HepG2 (cell line): ENCODE results near the gene SLC38A4.

Experiments used
- EEA1 ChIP-seq: sonication (generic); formaldehyde crosslinking; IDR thresholded peaks from 2 replicates; pipeline ENCODE4 v1.5.1; 2020; ENCODE audit warnings: mild to moderate bottlenecking, missing genetic modification reagents, borderline replicate concordance
- MAX ChIP-seq: IDR thresholded peaks from 2 replicates; pipeline ENCODE4 v1.6.1; 2012; ENCODE audit warnings: inconsistent platforms
- MLXIP ChIP-seq: sonication (generic); formaldehyde crosslinking; IDR thresholded peaks from 2 replicates; pipeline ENCODE4 v1.9.0; 2021; ENCODE audit warnings: missing genetic modification reagents, borderline replicate concordance
- MTA1 ChIP-seq: sonication (generic); formaldehyde crosslinking; IDR thresholded peaks from 2 replicates; pipeline ENCODE4 v1.4.0; 2020; ENCODE audit warnings: missing genetic modification reagents, mild to moderate bottlenecking, borderline replicate concordance
- THYN1 ChIP-seq: sonication (generic); formaldehyde crosslinking; IDR thresholded peaks from 2 replicates; pipeline ENCODE4 v1.8.1; 2023; ENCODE audit warnings: low read depth, mild to moderate bottlenecking, moderate library complexity, missing genetic modification reagents, borderline replicate concordance
- TF ChIP-seq, protein P1 (sequence below): sonication (generic); formaldehyde crosslinking; IDR thresholded peaks from 2 replicates; pipeline ENCODE4 v1.5.0; 2020; ENCODE audit warnings: mild to moderate bottlenecking, missing genetic modification reagents, moderate library complexity

GRCh38 chr12:46808955-46809697 lies 16.7 kb downstream of the SLC38A4 start:
- TF ChIP-seq EEA1 = no peak
- TF ChIP-seq MLXIP = no peak
- TF ChIP-seq, protein P1, sequence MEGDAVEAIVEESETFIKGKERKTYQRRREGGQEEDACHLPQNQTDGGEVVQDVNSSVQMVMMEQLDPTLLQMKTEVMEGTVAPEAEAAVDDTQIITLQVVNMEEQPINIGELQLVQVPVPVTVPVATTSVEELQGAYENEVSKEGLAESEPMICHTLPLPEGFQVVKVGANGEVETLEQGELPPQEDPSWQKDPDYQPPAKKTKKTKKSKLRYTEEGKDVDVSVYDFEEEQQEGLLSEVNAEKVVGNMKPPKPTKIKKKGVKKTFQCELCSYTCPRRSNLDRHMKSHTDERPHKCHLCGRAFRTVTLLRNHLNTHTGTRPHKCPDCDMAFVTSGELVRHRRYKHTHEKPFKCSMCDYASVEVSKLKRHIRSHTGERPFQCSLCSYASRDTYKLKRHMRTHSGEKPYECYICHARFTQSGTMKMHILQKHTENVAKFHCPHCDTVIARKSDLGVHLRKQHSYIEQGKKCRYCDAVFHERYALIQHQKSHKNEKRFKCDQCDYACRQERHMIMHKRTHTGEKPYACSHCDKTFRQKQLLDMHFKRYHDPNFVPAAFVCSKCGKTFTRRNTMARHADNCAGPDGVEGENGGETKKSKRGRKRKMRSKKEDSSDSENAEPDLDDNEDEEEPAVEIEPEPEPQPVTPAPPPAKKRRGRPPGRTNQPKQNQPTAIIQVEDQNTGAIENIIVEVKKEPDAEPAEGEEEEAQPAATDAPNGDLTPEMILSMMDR (CRISPR knock-in tag) = no peak
- TF ChIP-seq MAX = no peak
- TF ChIP-seq MTA1 (CRISPR knock-in tag) = no peak
- TF ChIP-seq THYN1 (CRISPR knock-in tag) = no peak
